ENCODE results near the gene ACTR1A. TPM values are rescaled to one million over a fixed set of nuclear protein-coding genes. Genes with fewer than 3 reads are reported as not detected.

The ACTR1A gene
- total and polyA plus RNA-seq, 2 donors (not counting 1 experiment from before 2014, with no cell fraction given): 38.3 to 58.3 TPM

DNA sequence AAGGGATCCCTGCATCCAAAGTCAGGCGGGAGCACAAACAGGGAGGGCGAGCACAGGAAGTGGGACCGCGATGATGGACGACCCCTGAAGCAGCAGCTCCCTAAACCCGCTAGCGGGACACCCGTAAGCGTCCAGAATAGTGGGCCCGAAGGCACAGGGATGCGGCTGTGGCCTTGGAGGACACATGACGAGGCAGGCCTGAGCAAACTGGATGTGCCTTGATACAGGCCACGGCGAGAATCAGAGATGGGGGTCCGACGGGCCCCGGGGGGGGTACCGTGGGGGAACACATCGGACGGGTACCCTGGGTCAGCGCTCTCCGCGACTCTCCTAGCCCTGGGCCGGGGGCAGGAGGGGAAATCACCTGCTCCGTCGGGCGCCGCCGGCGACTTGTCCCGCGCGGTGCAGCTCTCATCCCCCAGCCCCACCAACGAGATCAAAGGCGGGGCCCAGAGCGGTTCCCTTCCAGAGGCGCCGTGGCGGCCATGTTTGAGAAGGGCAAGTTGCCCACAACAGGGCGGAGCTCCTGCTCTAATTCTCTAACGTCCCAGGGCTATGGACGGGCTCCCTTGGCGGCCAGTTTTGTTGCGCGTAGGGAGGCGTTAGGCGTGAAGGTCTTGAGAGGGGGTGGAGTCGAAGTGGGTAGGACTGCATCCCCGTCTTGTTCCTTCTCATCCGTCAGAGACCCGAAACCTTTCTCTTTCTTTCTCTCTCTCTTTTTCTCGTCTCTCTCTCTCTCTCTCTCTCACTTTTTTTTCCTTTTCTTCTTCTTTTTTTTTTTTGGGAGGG is 70.2 kb downstream of the ACTR1A start, which contains the start of gene CUEDC2:
Gene CUEDC2, minus strand, starts transcription at position 413 of the 789 bp plus-strand sequence. CDS start 7,386 bp downstream, outside the sequence.
- no peak for TF ChIP-seq EZH2 (IDR thresholded peaks at IDR 0.05; ENCODE audit: borderline replicate concordance, insufficient read depth, low read depth, low read length, poor library complexity, severe bottlenecking)
- TF ChIP-seq, protein P1, sequence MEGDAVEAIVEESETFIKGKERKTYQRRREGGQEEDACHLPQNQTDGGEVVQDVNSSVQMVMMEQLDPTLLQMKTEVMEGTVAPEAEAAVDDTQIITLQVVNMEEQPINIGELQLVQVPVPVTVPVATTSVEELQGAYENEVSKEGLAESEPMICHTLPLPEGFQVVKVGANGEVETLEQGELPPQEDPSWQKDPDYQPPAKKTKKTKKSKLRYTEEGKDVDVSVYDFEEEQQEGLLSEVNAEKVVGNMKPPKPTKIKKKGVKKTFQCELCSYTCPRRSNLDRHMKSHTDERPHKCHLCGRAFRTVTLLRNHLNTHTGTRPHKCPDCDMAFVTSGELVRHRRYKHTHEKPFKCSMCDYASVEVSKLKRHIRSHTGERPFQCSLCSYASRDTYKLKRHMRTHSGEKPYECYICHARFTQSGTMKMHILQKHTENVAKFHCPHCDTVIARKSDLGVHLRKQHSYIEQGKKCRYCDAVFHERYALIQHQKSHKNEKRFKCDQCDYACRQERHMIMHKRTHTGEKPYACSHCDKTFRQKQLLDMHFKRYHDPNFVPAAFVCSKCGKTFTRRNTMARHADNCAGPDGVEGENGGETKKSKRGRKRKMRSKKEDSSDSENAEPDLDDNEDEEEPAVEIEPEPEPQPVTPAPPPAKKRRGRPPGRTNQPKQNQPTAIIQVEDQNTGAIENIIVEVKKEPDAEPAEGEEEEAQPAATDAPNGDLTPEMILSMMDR (IDR thresholded peaks at IDR 0.05): no peak
- H3K9me3 ChIP-seq (ENCODE audit: control extremely low read depth in 1 of 3, control insufficient read depth in 2 of 3, insufficient read depth in 1 of 3, low read length in 2 of 3): no peaks in the 10 kb centered on the region
- H4K20me1 ChIP-seq (ENCODE audit: control insufficient read depth, insufficient read depth, low read length, poor library complexity, severe bottlenecking): no peaks in the 10 kb centered on the region
- Mint-ChIP-seq H3K9me3 (ENCODE audit: insufficient read depth) (no peaks in the 10 kb centered on the region), H3K4me1 (peaks cover 37% of the 10 kb centered on the region), H3K27me3 (no peaks in the 10 kb centered on the region), H3K4me3 (peak within 1 kb of the TSS; percentile 96), H3K27ac (peak within 1 kb of the TSS; percentile 91)
- H3K4me1 ChIP-seq (ENCODE audit: control insufficient read depth in 2 of 2, insufficient read depth in 2 of 2, low read length in 2 of 2): peaks cover 26 to 42% of the 10 kb centered on the region in 2 donors
- intact Hi-C loops (cut with micrococcal nuclease): loop anchor here (1.0 kb wide), 5 partner anchors 11 to 187 kb away; partner anchors contain the start of genes ACTR1A and GBF1
- no peaks in the 10 kb centered on the region for H3K27me3 ChIP-seq (replicated peaks in 1 of 4; ENCODE audit: control extremely low read depth in 1 of 4, control insufficient read depth in 3 of 4, insufficient read depth in 4 of 4, low read length in 3 of 4)
- CTCF ChIA-PET: interaction anchor here (0.9 to 2.4 kb wide), 8 partner anchors 11 to 203 kb away, joined by 3 to 22 read pairs (median 10); partner anchors contain the start of genes C10orf95, FBXL15 and NFKB2
- ATAC-seq (ENCODE audit: low read depth) (peak; percentile 98), DNase-seq (peak; percentile 96)
- peak within 1 kb of the TSS; percentile 90 for H3K4me2 ChIP-seq (replicated peaks; ENCODE audit: low read depth, low read length, poor library complexity, severe bottlenecking)
- H2AFZ ChIP-seq (ENCODE audit: insufficient read depth, low read depth, low read length, poor library complexity, severe bottlenecking): peak within 1 kb of the TSS; percentile 95
- under 1% methylated on average over 43 of the region's 52 CpGs for WGBS (ENCODE audit: insufficient coverage)
- peak within 1 kb of the TSS; percentile 54 to 93 (median 90) for H3K4me3 ChIP-seq (ENCODE audit: control extremely low read depth in 1 of 5, extremely low read depth in 1 of 5, insufficient read depth in 1 of 5, low read depth in 2 of 5, low read length in 4 of 5)
- H3K36me3 ChIP-seq (replicated peaks in 1 of 2; ENCODE audit: control extremely low read depth in 1 of 2, control insufficient read depth in 1 of 2, extremely low read depth in 1 of 2, insufficient read depth in 2 of 2, low read length in 1 of 2): no peaks in the 10 kb centered on the region
- POLR2A ChIA-PET: interaction anchor here (0.6 to 3.8 kb wide), 12 partner anchors 11 to 214 kb away, joined by 3 to 32 read pairs (median 6); partner anchors contain the start of genes ACTR1A, C10orf95, FBXL15 and NFKB2
- peak within 1 kb of the TSS; percentile 28 to 75 for H3K27ac ChIP-seq (ENCODE audit: low read length in 2 of 2)
- peaks cover 11% of the 10 kb centered on the region for H3K79me2 ChIP-seq (ENCODE audit: control insufficient read depth, insufficient read depth, low read length)
- peak within 1 kb of the TSS; percentile 88 for H3K9ac ChIP-seq (ENCODE audit: low read length)
